Measurements from ENCODE around the gene GBF1. TPM values are rescaled to one million over a fixed set of nuclear protein-coding genes. Genes with fewer than 3 reads are reported as not detected.
"Not testable (repeated sequence)": the region's sequence is repeated elsewhere in the genome, so short reads cannot be mapped to it uniquely, and the experiment has no call there.

GBF1 gene
- 10 to 100 TPM; 32.1 to 44.2 TPM for total RNA-seq

GRCh38 chr10:102245082-102245931, at the start of gene GBF1:
Gene GBF1 (plus strand): TSS chr10:102245532. CDS start chr10:102258939, 13,407 bp downstream.
- Mint-ChIP-seq H3K36me3 (peaks cover 22 to 26% of the 10 kb centered on the region in 2 donors), H3K27ac (peak within 1 kb of the TSS; percentile 97), H3K9me3 (no peaks in the 10 kb centered on the region)
- DNase-seq (ENCODE audit: low spot score in 2 of 2): peak; percentile 85 to 96
- peak; percentile 89 to 92 for ATAC-seq

DNA sequence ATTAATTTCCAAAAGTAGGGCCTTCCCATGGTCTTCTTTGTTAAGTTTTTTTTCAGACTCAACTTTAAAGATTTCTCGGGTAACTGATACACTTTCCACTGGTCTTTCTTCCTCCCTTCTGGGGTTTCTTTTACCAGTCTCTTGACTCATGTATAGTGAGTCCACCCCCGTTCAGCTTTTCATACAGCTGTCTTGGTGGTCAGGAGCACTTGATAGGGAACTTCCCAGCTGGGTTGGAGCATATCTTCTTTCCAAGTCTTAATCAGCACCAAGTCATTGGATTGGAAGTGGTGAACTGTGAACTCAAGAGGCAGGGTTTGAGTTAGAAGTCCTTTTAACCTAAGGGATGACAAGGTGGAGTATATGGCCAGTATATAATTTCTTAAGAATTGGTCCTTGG, 48.4 kb upstream of the GBF1 start:
- peak in 1 of 2 donors; percentile 7 for DNase-seq (ENCODE audit: low spot score in 2 of 2)
- peak overlapping the region in 1 of 2 donors; percentile 56 for H3K27ac Mint-ChIP-seq
- H3K36me3 Mint-ChIP-seq: peaks cover 0 to 9% of the 10 kb centered on the region in 2 donors

DNA sequence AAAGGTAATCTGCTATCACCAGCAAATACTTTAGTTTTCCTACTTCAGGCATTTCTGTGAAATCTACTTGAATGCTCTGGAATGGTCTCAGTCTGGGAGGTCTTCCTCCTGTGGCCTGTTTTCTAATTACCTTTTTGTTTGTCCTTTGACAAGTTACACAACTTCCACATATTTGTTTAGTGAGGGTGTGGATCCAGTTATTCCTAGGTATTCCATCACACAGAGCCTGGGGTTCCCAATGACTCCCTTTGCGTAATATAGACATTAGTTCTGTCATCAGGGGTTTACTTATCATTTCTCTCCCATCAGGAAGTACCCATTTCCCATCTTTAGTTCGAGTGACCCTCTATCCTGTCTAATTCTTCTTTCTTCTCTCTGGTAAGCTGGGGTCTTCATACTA, 47.3 kb upstream of the GBF1 start:
- Mint-ChIP-seq H3K36me3 (peaks cover 0 to under 1% of the 10 kb centered on the region in 2 donors), H3K27ac (no peak overlapping the region), H3K9me3 (peaks cover 0 to 6% of the 10 kb centered on the region in 2 donors)
- DNase-seq (ENCODE audit: low spot score in 2 of 2) (no peak), ATAC-seq (no peak)

More for the DNA sequence above, 48.4 kb upstream of the GBF1 start:
- H3K9me3 Mint-ChIP-seq: peaks cover 3 to 11% of the 10 kb centered on the region in 2 donors
- ATAC-seq: peak; percentile 94 to 98

DNA sequence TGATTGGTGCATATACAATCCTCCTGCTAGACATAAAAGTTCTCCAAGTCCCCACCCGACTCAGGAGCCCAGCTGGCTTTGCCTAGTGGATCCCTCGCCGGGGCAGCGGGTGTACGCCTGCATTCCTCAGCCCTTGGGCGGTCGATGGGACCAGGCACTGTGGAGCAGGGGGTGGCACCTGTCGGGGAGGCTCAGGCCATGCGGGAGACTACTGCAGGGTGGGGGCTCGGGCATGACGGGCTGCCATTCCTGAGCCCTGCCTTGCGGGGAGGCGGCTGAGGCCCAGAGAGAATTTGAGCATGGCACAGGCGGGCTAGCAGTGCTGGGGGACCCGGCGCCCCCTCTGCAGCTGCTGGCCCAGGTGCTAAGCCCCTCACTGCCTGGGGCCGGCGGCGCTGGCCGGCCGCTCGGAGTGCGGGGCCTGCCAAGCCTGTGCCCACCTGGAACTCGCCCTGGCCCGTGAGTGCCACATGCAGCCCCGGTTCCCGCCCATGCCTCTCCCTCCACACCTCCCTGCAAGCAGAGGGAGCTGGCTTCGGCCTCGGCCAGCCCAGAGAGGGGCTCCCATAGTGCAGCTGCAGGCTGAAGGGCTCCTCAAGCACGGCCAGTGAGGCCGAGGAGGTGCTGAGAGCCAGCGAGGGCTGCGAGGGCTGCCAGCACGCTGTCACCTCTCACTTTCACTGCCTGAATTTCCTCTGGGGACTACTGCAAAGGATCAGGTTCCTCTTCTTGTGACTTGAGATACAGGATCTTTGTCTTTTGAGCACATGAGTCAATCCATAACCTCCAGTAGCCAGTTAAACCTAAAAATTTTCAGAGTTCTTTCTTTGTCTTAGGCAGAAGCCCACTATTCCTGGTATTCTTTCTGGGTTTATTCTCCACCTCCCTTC, 44.3 kb upstream of the GBF1 start:
- Mint-ChIP-seq H3K36me3 (peaks cover 12 to 18% of the 10 kb centered on the region in 2 donors), H3K27ac (no peak overlapping the region), H3K9me3 (peaks cover 0 to 16% of the 10 kb centered on the region in 2 donors)

GRCh38 chr10:102202386-102202785, 42.9 kb upstream of the GBF1 start:
- Mint-ChIP-seq H3K27ac (peak overlapping the region in 1 of 2 donors; percentile 33), H3K36me3 (peaks cover 12 to 18% of the 10 kb centered on the region in 2 donors), H3K9me3 (peaks cover 0 to 16% of the 10 kb centered on the region in 2 donors)
- no peak for ATAC-seq
- no peak for DNase-seq (ENCODE audit: low spot score in 2 of 2)

More for the DNA sequence above, 44.3 kb upstream of the GBF1 start:
- DNase-seq (ENCODE audit: low spot score in 2 of 2) (no peak), ATAC-seq (no peak)

GRCh38 chr10:102208311-102209035, 36.9 kb upstream of the GBF1 start:
- H3K9me3 Mint-ChIP-seq: peaks cover 0 to 6% of the 10 kb centered on the region in 2 donors
- ATAC-seq (no peak), DNase-seq (ENCODE audit: low spot score in 2 of 2) (no peak)
- no peak overlapping the region for H3K27ac Mint-ChIP-seq
- peaks cover 11 to 12% of the 10 kb centered on the region in 2 donors for H3K36me3 Mint-ChIP-seq

- no peak for DNase-seq (ENCODE audit: low spot score in 2 of 2)
- peaks cover 0 to 4% of the 10 kb centered on the region in 2 donors for H3K9me3 Mint-ChIP-seq
- H3K36me3 Mint-ChIP-seq: no peaks in the 10 kb centered on the region
- no peak overlapping the region for H3K27ac Mint-ChIP-seq
- peak in 1 of 2 donors; percentile 89 for ATAC-seq
Measured at GRCh38 chr10:102211615-102212299, 33.6 kb upstream of the GBF1 start.

DNA sequence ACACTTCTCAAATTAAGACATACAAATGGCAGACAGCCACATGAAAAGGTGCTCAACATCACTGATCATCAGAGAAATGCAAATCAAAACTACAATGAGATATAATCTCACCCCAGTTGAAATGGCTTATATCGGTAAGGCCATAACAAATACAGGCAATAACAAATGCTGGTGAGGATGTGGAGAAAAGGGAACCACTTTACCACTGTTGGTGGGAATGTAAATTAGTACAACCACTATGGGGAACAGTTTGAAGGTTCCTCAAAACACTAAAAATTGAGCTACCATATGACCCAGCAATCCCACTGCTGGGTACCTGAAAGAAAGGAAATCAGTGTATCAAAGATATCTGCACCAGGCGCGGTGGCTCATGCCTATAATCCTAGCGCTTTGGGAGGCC, 31.7 kb upstream of the GBF1 start:
- H3K27ac Mint-ChIP-seq; H3K9me3 Mint-ChIP-seq; ATAC-seq; DNase-seq (ENCODE audit: low spot score in 2 of 2); H3K36me3 Mint-ChIP-seq: not testable (repeated sequence)

GRCh38 chr10:102219370-102219769, 26.0 kb upstream of the GBF1 start:
- peaks cover 0 to 1% of the 10 kb centered on the region in 2 donors for H3K9me3 Mint-ChIP-seq
- DNase-seq (ENCODE audit: low spot score in 2 of 2) (no peak), ATAC-seq (no peak)
- H3K27ac Mint-ChIP-seq: no peak overlapping the region
- H3K36me3 Mint-ChIP-seq: no peaks in the 10 kb centered on the region

DNA sequence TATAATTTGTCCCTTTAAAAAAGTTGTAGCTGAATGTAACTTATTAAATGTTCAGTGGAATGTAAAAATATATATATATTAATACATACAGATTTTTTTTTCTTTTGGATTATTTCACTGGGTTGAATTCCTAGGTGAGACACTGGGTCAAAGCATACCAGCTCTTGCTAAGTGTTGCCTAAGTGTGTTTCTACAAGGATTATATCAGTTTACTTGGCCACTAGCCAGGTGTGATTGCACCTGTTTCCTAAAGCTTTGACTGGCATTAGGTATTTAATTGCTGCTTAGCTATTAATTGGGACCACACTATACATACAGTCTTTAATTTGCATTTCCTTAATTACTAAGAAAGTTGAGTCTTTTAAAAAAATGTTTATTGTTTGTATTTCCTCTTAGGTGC, 24.7 kb upstream of the GBF1 start:
- Mint-ChIP-seq H3K27ac (no peak overlapping the region), H3K9me3 (no peaks in the 10 kb centered on the region), H3K36me3 (no peaks in the 10 kb centered on the region)
- no peak for ATAC-seq
- no peak for DNase-seq (ENCODE audit: low spot score in 2 of 2)

DNA sequence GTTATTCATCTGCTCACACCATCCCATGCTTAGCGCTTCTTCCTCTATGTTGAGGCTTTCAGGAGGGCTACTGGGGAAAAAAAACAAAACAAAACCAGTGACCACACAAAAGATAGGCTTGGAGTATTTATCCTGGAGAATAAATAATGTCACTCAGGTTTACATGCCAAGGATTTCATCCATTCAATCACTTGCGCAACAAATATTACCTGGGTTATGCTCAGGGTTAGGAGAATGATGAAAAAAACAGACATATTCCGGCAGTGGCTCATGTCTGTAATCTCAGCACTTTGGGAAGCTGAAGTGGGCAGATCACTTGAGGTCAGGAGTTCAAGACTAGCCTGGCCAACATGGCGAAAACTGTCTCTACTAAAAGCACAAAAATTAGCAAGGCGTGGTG, 22.5 kb upstream of the GBF1 start:
- DNase-seq (ENCODE audit: low spot score in 2 of 2): no peak
- H3K27ac Mint-ChIP-seq: no peak overlapping the region
- H3K36me3 Mint-ChIP-seq: no peaks in the 10 kb centered on the region

GRCh38 chr10:102225646-102226541, 19.4 kb upstream of the GBF1 start, which contains the start of gene ELOVL3:
Gene ELOVL3 (plus strand): TSS chr10:102226299. CDS start chr10:102226549, 250 bp downstream.
- Mint-ChIP-seq H3K27ac (peak within 1 kb of the TSS in 1 of 2 donors; percentile 87), H3K36me3 (no peaks in the 10 kb centered on the region), H3K9me3 (no peaks in the 10 kb centered on the region)
- DNase-seq (ENCODE audit: low spot score in 2 of 2): peak; percentile 82
- peak; percentile 85 to 89 for ATAC-seq

More for the DNA sequence above, 22.5 kb upstream of the GBF1 start:
- ATAC-seq: no peak
- no peaks in the 10 kb centered on the region for H3K9me3 Mint-ChIP-seq

- DNase-seq (ENCODE audit: low spot score in 2 of 2) (no peak), ATAC-seq (no peak)
- Mint-ChIP-seq H3K27ac (no peak overlapping the region), H3K36me3 (no peaks in the 10 kb centered on the region), H3K9me3 (no peaks in the 10 kb centered on the region)
Measured at GRCh38 chr10:102226542-102226870, 18.8 kb upstream of the GBF1 start.

DNA sequence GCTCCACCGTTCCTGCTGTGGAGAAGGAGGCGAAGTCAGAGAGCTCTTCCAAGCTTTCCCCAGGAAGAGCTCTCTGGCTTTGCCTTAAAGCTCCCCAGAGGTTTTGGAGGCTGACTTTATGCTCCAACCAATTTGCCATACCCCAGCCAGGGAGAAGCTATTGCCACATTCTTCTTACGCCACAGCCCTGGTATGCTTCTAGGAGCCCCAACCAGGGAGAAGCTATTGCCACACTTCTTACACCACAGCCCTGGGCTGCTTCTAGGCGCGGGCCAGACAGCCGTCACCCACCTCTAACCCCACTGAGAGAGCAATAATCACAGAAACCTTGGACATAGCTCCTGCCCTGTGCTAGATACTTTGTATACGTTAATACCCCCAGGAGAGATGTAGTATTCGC, 18.3 kb upstream of the GBF1 start:
- no peak overlapping the region for H3K27ac Mint-ChIP-seq
- no peak for ATAC-seq
- H3K9me3 Mint-ChIP-seq: no peaks in the 10 kb centered on the region
- no peaks in the 10 kb centered on the region for H3K36me3 Mint-ChIP-seq
- no peak for DNase-seq (ENCODE audit: low spot score in 2 of 2)

DNA sequence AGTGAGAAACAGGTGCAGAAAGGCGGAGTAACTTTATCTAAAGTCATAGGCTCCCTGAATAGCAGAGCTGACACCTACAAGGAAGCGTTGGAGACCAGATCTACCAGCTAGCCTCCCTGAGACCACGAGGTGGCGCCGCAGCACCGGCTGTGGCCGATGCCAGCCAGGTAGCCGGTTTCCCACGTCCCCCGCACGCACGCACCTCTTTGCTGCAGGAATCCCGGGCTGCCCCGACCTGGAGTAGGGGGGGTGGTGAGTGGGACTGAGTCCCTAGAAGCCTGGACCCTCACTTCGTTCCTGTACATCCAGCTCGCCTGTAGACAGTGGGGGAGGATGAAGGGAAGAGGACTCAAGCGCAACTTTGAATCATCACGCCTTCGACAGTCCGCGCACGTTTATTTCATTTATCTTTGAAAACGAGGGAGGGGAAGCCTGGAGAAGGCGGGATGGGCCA, 15.5 kb upstream of the GBF1 start:
- Mint-ChIP-seq H3K36me3 (no peaks in the 10 kb centered on the region), H3K9me3 (no peaks in the 10 kb centered on the region), H3K27ac (no peak overlapping the region)
- ATAC-seq (peak; percentile 51 to 58), DNase-seq (ENCODE audit: low spot score in 2 of 2) (peak; percentile 83 to 92)

All from activated naive CD4-positive, alpha-beta T cell treated with anti-CD3 and anti-CD28 coated beads, Interleukin-2, amount 50 U/mL, for 72 hours (primary cell).